Measurements from ENCODE around the gene ATP5MG. TPM values are rescaled to one million over a fixed set of nuclear protein-coding genes. Genes with fewer than 3 reads are reported as not detected.
A peak's percentile ranks its signal among the peaks of the same experiment; 100 is the strongest.

Gene ATP5MG
- polyA plus RNA-seq, 2 of the 4 experiments (the other 2 are of a cell fraction): 337 to 438 TPM

- TF ChIP-seq CHD2 (IDR thresholded peaks at IDR 0.05; ENCODE audit: low read length, partially characterized antibody) (no peak), KDM5A (IDR thresholded peaks at IDR 0.05) (no peak)
- no peak overlapping the region for H3K27ac ChIP-seq
- no peak overlapping the region for H3K4me3 ChIP-seq
- FAIRE-seq: no peak
- no peak for DNase-seq (ENCODE audit: low read depth in 1 of 2, low spot score in 1 of 2)
- H3K4me1 ChIP-seq: peaks cover 24% of the 10 kb centered on the region; the same call in 1 of the 3 replicates
- POLR2A ChIA-PET: no interaction called here
- H3K4me2 ChIP-seq: peak overlapping the region; percentile 7; the same call in 1 of the 3 replicates
- CTCF ChIA-PET: no interaction called here
- 73% methylated on average over 3 of the region's 3 CpGs for WGBS (ENCODE audit: missing lambda C conversion rate)
- H3K9me3 ChIP-seq: no peaks in the 10 kb centered on the region
- ATAC-seq: no peak
Measured at GRCh38 chr11:118441770-118442275, 40.4 kb downstream of the ATP5MG start.

- FAIRE-seq (no peak), DNase-seq (ENCODE audit: low read depth in 1 of 2, low spot score in 1 of 2) (no peak), ATAC-seq (no peak)
- POLR2A ChIA-PET: no interaction called here
- Histone ChIP-seq H3K4me2 (peak overlapping the region; percentile 7; the same call in 1 of the 3 replicates), H3K4me3 (no peak overlapping the region), H3K9me3 (no peaks in the 10 kb centered on the region), H3K4me1 (peaks cover 24% of the 10 kb centered on the region; the same call in 1 of the 3 replicates), H3K27ac (no peak overlapping the region)
- 76% methylated on average over 3 of the region's 3 CpGs for WGBS (ENCODE audit: missing lambda C conversion rate)
- CTCF ChIA-PET: no interaction called here
- no peak for TF ChIP-seq NPAS2 (CRISPR knock-in tag; IDR thresholded peaks at IDR 0.05; ENCODE audit: borderline replicate concordance)
- no peak for TF ChIP-seq RAD21 (conservative IDR thresholded peaks at IDR 0.05 in 1 of 2, IDR thresholded peaks at IDR 0.05 in 1 of 2)
- TF ChIP-seq ESRRA (IDR thresholded peaks at IDR 0.05; ENCODE audit: borderline replicate concordance, low read length): no peak
- no peak for TF ChIP-seq FOXS1 (CRISPR knock-in tag; IDR thresholded peaks at IDR 0.05)
- TF ChIP-seq EHF (CRISPR knock-in tag; IDR thresholded peaks at IDR 0.05): no peak
- TF ChIP-seq MAX (IDR thresholded peaks at IDR 0.05): no peak
- no peak for TF ChIP-seq RNF2 (IDR thresholded peaks at IDR 0.05; ENCODE audit: borderline replicate concordance, low read depth)
- no peak for TF ChIP-seq TFCP2L1 (CRISPR knock-in tag; IDR thresholded peaks at IDR 0.05)
- no peak for TF ChIP-seq HEYL (CRISPR knock-in tag; IDR thresholded peaks at IDR 0.05)
- no peak for TF ChIP-seq MAZ (IDR thresholded peaks at IDR 0.05; ENCODE audit: borderline replicate concordance, low read depth, low read length)
- TF ChIP-seq, protein P1, sequence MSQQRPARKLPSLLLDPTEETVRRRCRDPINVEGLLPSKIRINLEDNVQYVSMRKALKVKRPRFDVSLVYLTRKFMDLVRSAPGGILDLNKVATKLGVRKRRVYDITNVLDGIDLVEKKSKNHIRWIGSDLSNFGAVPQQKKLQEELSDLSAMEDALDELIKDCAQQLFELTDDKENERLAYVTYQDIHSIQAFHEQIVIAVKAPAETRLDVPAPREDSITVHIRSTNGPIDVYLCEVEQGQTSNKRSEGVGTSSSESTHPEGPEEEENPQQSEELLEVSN (IDR thresholded peaks at IDR 0.05; ENCODE audit: borderline replicate concordance, low read depth): no peak
Measured at GRCh38 chr11:118442301-118442700, 40.9 kb downstream of the ATP5MG start.

DNA sequence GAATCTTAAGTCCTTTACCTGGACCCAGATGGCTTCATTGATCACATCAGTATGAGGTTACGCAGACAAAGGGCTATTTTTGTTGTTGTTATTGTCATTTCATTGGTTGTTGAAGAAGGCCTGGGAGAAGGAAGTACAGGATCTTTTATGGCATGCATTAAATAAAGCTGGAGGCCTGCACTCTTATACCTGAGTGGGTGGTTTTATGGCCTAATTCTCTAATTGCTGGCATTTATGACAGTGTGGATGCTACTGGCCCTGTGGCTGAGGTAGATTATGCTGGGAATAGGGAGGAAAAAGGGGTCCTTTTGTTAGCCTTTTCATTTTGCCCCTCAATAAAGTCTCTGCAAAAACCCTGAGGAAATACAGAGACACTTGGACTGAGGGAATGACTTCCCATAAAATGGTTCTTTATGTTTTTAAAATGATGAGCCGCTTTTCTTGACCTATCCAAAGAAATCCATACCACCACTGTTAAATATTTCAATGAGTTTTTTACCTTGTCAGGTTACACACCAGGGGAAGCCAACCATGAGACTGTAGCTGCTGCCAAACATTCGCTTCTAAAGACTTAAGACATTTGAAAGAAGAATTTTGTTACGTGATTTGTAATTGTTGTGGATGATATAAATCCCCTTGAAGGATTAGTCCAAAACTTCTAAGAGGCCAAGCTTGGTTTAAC, 41.6 kb downstream of the ATP5MG start:
- TF ChIP-seq JUNB (IDR thresholded peaks at IDR 0.05) (no peak), EHMT2 (IDR thresholded peaks at IDR 0.05; ENCODE audit: low read depth) (no peak), POLR2AphosphoS2 (conservative IDR thresholded peaks at IDR 0.05; ENCODE audit: low read length) (no peak), HEYL (CRISPR knock-in tag; IDR thresholded peaks at IDR 0.05) (no peak), FOSL2 (IDR thresholded peaks at IDR 0.05) (no peak), FOSL2 (CRISPR knock-in tag; IDR thresholded peaks at IDR 0.05) (no peak), RFX5 (IDR thresholded peaks at IDR 0.05) (no peak), GATA3 (IDR thresholded peaks at IDR 0.05; ENCODE audit: borderline replicate concordance) (no peak), BHLHE40 (IDR thresholded peaks at IDR 0.05; ENCODE audit: low read depth, low read length) (no peak), CHD4 (IDR thresholded peaks at IDR 0.05; ENCODE audit: borderline replicate concordance) (no peak), MAZ (IDR thresholded peaks at IDR 0.05; ENCODE audit: borderline replicate concordance, low read depth, low read length) (no peak)
- TF ChIP-seq, protein P2, sequence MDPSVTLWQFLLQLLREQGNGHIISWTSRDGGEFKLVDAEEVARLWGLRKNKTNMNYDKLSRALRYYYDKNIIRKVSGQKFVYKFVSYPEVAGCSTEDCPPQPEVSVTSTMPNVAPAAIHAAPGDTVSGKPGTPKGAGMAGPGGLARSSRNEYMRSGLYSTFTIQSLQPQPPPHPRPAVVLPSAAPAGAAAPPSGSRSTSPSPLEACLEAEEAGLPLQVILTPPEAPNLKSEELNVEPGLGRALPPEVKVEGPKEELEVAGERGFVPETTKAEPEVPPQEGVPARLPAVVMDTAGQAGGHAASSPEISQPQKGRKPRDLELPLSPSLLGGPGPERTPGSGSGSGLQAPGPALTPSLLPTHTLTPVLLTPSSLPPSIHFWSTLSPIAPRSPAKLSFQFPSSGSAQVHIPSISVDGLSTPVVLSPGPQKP (IDR thresholded peaks at IDR 0.05; ENCODE audit: low read depth, low read length): no peak
- Histone ChIP-seq H3K4me1 (peaks cover 24% of the 10 kb centered on the region; the same call in 1 of the 3 replicates), H3K9me3 (no peaks in the 10 kb centered on the region), H3K4me2 (no peak overlapping the region), H3K4me3 (no peak overlapping the region), H3K27ac (no peak overlapping the region)
- CTCF ChIA-PET: no interaction called here
- 92% methylated on average over 4 of the region's 4 CpGs for WGBS (ENCODE audit: missing lambda C conversion rate)
- POLR2A ChIA-PET: no interaction called here
- DNase-seq (ENCODE audit: low read depth in 1 of 2, low spot score in 1 of 2) (no peak), FAIRE-seq (no peak), ATAC-seq (no peak)

Data from A549 (cell line).